ENCODE results near the gene DTX4.

The DTX4 gene

DNA sequence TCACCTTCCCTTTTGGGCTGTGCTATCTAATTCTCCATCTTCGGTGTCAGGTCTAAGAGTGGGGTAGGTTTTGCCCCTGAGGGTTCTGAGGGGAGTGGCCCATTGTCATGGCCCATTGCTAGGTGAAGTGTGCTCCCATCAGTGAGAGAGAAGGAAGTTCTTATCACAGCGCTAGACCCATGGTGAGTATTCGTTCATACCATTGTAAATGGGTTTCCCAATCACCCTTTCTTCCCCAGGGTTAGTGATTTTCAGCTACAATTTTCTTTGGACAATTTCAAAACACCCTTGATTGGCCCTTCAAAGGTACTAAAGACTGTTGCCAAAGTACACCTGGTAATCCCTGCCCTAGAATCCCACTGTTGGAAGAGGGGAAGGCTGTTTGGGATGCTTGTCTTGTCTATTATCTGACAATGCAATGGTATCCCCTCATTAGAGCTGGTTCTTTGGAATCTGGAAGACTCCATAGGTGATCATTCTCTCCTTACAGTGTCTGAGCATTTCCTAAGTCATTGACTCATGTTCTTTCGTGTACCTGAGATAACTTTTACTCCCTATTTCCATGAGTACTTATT is 20.6 kb downstream of the DTX4 start:
- no peak for DNase-seq (ENCODE audit: low read depth)

GRCh38 chr11:59193587-59194130 is 21.7 kb downstream of the DTX4 start:
- DNase-seq (ENCODE audit: low read depth) = no peak

- DNase-seq (ENCODE audit: low read depth) = no peak
Measured at GRCh38 chr11:59195586-59195985, 23.7 kb downstream of the DTX4 start.

DNA sequence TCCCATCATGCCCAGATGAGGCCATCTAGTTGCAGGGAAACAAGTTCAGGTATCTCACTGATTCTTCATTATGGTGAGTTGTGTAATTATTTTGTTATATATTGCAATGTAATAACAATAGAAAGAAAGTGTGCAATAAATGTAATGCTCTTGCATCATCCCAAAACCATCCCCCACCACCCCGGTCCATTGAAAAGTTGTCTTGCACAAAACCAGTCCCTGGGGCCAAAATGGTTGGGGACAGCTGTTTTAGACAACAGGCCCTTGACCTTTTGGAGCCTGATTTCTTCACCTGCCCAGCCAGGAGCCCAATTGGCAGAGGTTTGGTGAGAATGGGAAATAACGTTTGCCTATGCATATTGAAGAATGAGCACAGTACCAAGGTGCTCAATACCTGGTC is 24.8 kb downstream of the DTX4 start:
- no peak for DNase-seq (ENCODE audit: low read depth)

GRCh38 chr11:59197991-59198390 is 26.1 kb downstream of the DTX4 start:
- no peak for DNase-seq (ENCODE audit: low read depth)

- DNase-seq (ENCODE audit: low read depth) = no peak
Measured at GRCh38 chr11:59198726-59199125, 26.8 kb downstream of the DTX4 start.

- DNase-seq (ENCODE audit: low read depth) = no peak
Measured at GRCh38 chr11:59199546-59200422, 27.9 kb downstream of the DTX4 start.

GRCh38 chr11:59200423-59200746 is 28.5 kb downstream of the DTX4 start:
- no peak for DNase-seq (ENCODE audit: low read depth)

DNA sequence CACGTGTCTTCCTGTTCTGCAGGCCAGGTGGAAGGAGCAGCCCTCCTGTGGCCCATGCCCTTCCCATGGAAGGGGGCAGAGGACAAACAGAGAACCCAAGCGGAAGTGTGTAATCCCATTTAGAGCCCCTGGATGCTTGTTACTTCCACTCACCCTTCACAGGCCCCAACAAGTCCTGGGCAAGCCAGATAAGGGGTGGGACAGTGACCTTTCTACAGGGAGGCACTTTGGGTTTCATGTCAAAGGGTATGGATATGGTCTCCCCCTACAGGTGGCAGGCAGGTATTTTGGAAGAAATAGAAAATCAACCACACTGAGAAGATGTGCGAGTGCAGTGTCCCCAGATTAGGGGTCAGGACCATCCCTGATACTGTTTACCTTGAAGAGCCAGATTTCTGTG is 29.4 kb downstream of the DTX4 start:
- no peak for DNase-seq (ENCODE audit: low read depth)

DNA sequence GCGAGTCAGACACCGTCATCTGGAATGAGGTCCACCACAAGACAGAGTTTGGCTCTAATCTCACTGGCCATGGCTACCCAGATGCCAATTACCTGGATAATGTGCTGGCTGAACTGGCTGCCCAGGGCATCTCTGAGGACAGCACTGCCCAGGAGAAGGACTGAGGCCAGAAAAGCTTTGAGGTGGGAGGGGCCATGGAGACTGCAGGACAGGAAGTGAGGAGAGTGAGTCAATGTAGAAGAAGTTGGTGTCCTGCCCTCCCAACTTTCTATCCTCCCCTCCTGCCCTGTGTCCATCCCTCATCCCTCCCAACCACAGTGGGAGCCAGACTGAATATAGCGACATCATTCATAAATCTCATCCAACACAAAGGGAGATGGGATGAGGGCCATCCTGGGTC is 32.8 kb downstream of the DTX4 start:
- DNase-seq (ENCODE audit: low read depth) = no peak

- DNase-seq (ENCODE audit: low read depth) = no peak
Measured at GRCh38 chr11:59205648-59206047, 33.7 kb downstream of the DTX4 start.

GRCh38 chr11:59206635-59207034 is 34.7 kb downstream of the DTX4 start:
- no peak for DNase-seq (ENCODE audit: low read depth)

- DNase-seq (ENCODE audit: low read depth) = no peak
Measured at GRCh38 chr11:59207988-59208451, 36.1 kb downstream of the DTX4 start.

DNA sequence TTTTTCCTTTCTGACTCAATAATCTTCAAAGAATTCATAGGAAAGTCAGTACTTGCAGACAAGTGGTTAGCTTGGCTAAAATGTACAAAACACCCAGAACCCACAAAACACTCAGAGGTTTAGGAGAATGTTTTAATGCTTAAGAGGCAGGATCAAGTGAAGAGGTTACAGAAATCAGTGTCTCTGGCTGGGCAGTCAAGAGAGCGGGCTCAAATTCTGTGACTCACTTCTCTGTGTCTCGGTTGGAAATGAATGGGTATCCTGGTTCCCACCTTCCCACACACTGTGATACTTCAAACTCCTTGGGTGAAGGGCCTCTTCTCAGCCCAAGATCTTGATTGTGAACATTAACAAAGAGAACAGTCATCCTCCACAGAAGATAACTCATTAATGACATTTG is 37.0 kb downstream of the DTX4 start:
- no peak for DNase-seq (ENCODE audit: low read depth)

- no peak for DNase-seq (ENCODE audit: low read depth)
Measured at GRCh38 chr11:59212222-59212621, 40.3 kb downstream of the DTX4 start.

DNA sequence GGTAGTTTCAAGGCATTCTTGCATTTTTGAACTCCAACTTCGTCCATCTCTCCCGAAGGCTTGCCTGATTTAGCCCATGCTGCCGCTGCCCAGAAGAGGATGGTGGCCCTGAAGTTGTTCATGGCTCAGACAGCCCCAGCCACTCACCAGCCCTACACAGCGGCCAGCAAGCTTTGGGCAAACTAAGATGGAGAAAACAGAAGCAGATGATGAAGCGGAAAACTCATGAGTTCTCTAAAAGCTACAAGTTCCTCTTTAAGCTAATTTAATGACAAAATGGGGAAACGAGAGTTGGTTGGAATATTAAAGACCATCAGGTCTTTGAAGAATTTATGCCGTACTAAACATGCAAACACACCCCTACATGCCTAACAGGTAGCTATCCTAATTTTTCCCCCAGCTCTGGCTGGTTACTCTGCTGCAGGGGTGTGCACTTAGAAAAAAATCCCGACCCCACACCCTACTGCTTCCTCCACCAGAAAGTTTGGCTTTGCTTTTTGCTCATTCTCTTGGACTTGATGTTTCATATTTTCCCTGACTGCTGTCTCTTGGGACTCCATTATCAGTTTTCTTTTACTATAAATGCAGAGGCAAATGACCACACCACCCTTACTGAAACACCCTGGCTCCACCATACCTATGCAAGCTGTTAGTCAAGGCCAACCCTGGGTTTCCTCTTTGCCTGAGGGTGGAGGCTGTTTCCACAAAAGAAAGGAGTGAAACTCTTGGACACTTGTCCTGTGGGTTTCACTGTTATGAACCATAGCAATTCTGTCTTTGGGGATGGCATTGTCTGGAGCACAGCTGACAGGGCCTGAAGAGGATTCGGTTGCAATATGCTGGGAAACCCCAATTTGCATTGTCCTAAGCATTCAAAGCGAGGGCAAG is 41.1 kb downstream of the DTX4 start, which contains the start of gene MPEG1:
MPEG1 (minus strand) TSS at position 184 of the 888 bp plus-strand sequence; CDS start at position 122, 62 bp downstream.
- DNase-seq (ENCODE audit: low read depth) = no peak

- DNase-seq (ENCODE audit: low read depth) = no peak
Measured at GRCh38 chr11:59214141-59214893, 42.4 kb downstream of the DTX4 start.

DNA sequence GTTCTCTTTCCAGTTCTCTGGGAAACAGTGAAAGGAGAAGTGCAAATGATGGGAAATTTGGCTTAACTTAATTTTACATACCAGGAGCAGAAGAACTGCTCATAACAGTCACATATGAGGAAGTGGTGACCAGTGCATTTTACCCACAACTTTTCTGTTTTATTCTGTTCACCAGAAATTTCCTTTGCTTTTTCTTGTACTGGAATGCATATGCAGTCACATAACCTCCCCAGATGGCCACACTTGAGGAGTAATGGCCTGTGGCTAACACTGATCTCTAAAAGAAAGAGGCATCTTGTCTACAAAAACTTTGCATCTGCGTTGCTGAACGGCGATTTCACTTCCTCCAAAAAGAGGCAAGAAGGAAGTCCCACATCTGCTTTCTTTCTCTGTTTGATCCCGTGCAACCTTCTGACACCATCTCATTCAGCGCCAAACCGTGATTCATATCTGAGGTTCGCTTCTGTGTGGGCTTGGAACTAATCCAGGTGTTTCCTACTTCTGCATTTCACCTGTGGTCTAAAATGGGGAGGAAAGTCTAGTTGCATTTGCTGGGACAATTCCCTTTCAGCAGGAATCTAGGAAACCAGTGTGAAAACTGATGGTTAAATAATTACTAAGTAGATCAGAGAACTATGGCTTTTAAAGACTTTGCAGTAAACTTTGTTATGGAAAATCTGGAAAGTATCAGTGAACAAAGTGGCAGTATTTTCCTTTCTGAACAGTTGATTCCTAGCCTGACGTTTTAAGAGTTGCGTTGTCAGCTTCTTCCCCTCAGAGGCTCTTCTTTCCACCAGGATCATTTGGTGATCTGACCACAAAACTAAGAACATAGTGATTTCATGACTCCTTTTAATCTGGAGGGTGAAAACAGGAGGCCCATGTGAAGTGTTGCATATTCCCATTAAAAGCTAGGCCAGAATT is 45.0 kb downstream of the DTX4 start:
- no peak for DNase-seq (ENCODE audit: low read depth)

DNA sequence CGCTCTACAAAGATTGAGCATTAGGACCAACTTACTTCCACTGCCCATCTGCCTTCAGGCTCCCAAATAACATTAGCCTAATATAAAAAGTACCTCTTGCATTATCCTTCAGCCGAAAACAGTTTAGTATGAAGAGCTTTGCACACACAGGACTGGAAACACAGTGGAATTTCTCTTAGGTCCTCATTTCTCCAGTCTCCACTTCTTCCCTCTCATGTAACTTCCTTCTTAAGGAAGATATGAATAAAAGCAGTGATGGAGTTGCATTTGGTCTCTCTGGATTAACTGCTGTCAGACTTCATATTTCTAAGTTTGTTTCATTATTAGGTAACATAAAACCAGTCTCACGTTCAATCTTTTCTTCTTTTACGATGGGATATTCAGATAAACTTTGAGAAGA is 46.4 kb downstream of the DTX4 start:
- DNase-seq (ENCODE audit: low read depth) = no peak

DNA sequence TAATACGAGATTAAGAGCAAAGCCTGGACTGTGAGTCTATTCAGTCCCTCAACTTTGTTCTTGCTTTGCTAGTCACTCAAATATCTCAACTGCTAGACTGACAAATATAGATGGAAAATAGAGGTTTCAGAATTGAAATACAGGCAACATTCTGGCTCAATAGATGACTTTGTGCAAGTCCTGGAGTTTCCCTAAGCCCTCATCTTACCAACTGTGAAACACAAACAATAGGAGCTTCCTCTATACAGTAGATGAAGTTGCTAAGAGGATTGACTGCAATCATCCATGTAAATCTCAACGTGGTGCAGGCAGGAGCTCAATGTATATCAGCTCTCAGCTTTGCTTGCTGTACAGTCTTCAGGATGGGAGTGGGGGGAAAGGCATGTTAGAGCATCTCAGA is 47.0 kb downstream of the DTX4 start:
- DNase-seq (ENCODE audit: low read depth) = no peak

GRCh38 chr11:59219836-59220235 is 47.9 kb downstream of the DTX4 start:
- DNase-seq (ENCODE audit: low read depth) = no peak
